Measurements from ENCODE around the gene GPR26. TPM values are rescaled to one million over a fixed set of nuclear protein-coding genes. Genes with fewer than 3 reads are reported as not detected.

GPR26 gene
- total RNA-seq, 4 donors from 2014 or later, result not detected

GRCh38 chr10:123703195-123703790 is 37.1 kb downstream of the GPR26 start:
- TF ChIP-seq, protein P1, sequence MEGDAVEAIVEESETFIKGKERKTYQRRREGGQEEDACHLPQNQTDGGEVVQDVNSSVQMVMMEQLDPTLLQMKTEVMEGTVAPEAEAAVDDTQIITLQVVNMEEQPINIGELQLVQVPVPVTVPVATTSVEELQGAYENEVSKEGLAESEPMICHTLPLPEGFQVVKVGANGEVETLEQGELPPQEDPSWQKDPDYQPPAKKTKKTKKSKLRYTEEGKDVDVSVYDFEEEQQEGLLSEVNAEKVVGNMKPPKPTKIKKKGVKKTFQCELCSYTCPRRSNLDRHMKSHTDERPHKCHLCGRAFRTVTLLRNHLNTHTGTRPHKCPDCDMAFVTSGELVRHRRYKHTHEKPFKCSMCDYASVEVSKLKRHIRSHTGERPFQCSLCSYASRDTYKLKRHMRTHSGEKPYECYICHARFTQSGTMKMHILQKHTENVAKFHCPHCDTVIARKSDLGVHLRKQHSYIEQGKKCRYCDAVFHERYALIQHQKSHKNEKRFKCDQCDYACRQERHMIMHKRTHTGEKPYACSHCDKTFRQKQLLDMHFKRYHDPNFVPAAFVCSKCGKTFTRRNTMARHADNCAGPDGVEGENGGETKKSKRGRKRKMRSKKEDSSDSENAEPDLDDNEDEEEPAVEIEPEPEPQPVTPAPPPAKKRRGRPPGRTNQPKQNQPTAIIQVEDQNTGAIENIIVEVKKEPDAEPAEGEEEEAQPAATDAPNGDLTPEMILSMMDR (IDR thresholded peaks at IDR 0.05; ENCODE audit: low read depth), result no peak

DNA sequence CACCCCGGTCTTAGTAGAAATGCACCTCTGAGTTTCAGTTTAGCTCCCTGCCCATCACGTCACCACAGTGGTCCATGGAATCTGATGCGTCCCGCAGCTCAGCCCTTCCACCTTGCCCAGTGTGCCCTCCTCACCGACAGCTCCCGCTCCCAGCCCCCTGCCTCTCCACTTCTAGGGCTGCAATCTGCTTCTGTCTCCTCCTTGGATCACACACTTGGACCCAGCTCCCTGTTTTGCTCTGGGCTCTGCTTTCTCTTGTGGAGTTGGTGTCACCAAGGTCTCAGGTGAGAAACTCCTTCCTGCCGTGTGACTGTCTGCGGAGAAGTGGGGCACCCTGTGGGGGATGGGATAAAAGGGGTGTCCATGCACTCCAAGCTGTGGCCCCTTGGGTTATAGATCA is 37.9 kb downstream of the GPR26 start:
- TF ChIP-seq, protein P1 (IDR thresholded peaks at IDR 0.05; ENCODE audit: low read depth), result no peak

DNA sequence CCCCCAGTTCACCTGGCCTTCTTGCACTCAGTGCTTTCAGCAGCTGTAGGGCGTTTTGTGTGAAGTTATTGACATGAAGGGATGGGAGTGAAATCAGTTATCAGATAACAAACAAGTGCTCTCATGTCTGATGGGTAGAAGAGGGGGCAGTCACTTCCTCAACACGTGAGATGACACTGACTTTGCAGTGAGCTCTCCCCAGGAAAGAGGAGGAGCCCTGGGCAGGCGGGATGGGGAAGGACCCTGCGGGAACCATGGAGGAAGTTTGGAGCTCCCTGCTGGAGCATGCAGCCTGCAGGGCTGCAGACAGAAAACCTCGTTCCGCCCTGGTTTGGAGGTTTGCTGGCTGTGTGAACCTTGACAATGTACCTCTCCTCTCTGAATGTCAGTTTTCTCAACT is 38.7 kb downstream of the GPR26 start:
- TF ChIP-seq, protein P1 (IDR thresholded peaks at IDR 0.05; ENCODE audit: low read depth), result no peak

GRCh38 chr10:123706236-123706635 is 40.1 kb downstream of the GPR26 start:
- TF ChIP-seq, protein P1 (IDR thresholded peaks at IDR 0.05; ENCODE audit: low read depth), result no peak

DNA sequence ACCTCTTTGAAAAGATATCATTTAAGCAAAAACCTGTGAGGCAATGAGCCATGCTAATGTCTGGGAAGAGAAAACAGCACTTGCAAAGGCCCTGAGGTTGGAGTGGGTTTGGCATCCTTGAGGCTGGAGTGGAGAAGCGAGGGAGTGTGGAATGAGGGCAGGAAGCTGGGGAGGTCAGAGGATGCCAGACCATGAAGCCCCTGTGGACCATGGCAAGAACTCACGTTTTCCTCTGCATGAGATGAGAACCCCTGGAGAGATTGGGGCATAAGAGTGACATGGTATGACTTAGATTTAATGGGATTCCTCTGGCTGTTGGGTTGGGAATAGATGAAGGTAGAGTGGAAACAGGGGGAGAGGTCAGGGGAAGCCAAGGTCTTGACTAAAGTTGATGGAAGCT is 49.4 kb downstream of the GPR26 start:
- TF ChIP-seq, protein P1 (IDR thresholded peaks at IDR 0.05; ENCODE audit: low read depth), result no peak

- TF ChIP-seq, protein P1 (IDR thresholded peaks at IDR 0.05; ENCODE audit: low read depth), result no peak
Measured at GRCh38 chr10:123717336-123717735, 51.2 kb downstream of the GPR26 start.

GRCh38 chr10:123718544-123719060 is 52.4 kb downstream of the GPR26 start:
- TF ChIP-seq, protein P1 (IDR thresholded peaks at IDR 0.05; ENCODE audit: low read depth), result no peak
